KBM-7 (cell line): ENCODE results near the gene FIGLA.

Experiments used
- DNase-seq: peaks from one replicate; pipeline ENCODE4 v3.0.0-alpha.2; 2015
- in situ Hi-C: fragments of 300-500 bp; cut with MboI; formaldehyde crosslinking; loops from 2 replicates; pipeline ENCODE4 v1.14.3; 2020; ENCODE audit warnings: low sequenced_read_pairs, low pct_unique_long_range_greater_than_20kb, mixed read lengths

Gene FIGLA

GRCh38 chr2:70790136-70790828, at the start of gene FIGLA:
Gene FIGLA (minus strand): TSS chr2:70790643. CDS start chr2:70790638, 5 bp downstream.
- DNase-seq = no peak
- in situ Hi-C loops = loop anchor here (25.0 kb wide), 1 partner anchor 172 kb away; no protein-coding TSS in a partner anchor

- DNase-seq = no peak
- in situ Hi-C loops = no loop called here
Observed at GRCh38 chr2:70837980-70838925, 47.8 kb upstream of the FIGLA start.

GRCh38 chr2:70835643-70836042, 45.2 kb upstream of the FIGLA start, which contains the start of gene CD207:
Gene CD207 (minus strand): TSS chr2:70835816. CDS start chr2:70835776, 40 bp downstream.
- peak; percentile 63 for DNase-seq
- in situ Hi-C loops = no loop called here

- in situ Hi-C loops = no loop called here
- no peak for DNase-seq
Observed at GRCh38 chr2:70834881-70835280, 44.4 kb upstream of the FIGLA start.

- in situ Hi-C loops = no loop called here
- no peak for DNase-seq
Observed at GRCh38 chr2:70834106-70834505, 43.7 kb upstream of the FIGLA start.

- in situ Hi-C loops = no loop called here
- no peak for DNase-seq
Observed at GRCh38 chr2:70833246-70833645, 42.8 kb upstream of the FIGLA start.

GRCh38 chr2:70832386-70832785, 41.9 kb upstream of the FIGLA start:
- DNase-seq = no peak
- in situ Hi-C loops = no loop called here

- in situ Hi-C loops = no loop called here
Observed at GRCh38 chr2:70831861-70832260, 41.4 kb upstream of the FIGLA start.

GRCh38 chr2:70830366-70830765, 39.9 kb upstream of the FIGLA start:
- in situ Hi-C loops = no loop called here
- DNase-seq = no peak

More at GRCh38 chr2:70831861-70832260, 41.4 kb upstream of the FIGLA start:
- DNase-seq = no peak

GRCh38 chr2:70829916-70830315, 39.5 kb upstream of the FIGLA start:
- DNase-seq = no peak
- in situ Hi-C loops = no loop called here

- in situ Hi-C loops = no loop called here
- DNase-seq = no peak
Observed at GRCh38 chr2:70828914-70829824, 38.7 kb upstream of the FIGLA start.

- in situ Hi-C loops = no loop called here
- DNase-seq = no peak
Observed at GRCh38 chr2:70828115-70828514, 37.7 kb upstream of the FIGLA start.

- in situ Hi-C loops = no loop called here
- DNase-seq = peak; percentile 45
Observed at GRCh38 chr2:70827388-70827787, 36.9 kb upstream of the FIGLA start.

- in situ Hi-C loops = no loop called here
- peak; percentile 75 for DNase-seq
Observed at GRCh38 chr2:70826696-70827350, 36.4 kb upstream of the FIGLA start.

- in situ Hi-C loops = no loop called here
- DNase-seq = no peak
Observed at GRCh38 chr2:70823249-70823648, 32.8 kb upstream of the FIGLA start.

- in situ Hi-C loops = no loop called here
- no peak for DNase-seq
Observed at GRCh38 chr2:70822843-70823242, 32.4 kb upstream of the FIGLA start.

GRCh38 chr2:70820499-70820898, 30.1 kb upstream of the FIGLA start, which contains the start of gene CLEC4F:
Gene CLEC4F (minus strand): TSS chr2:70820599. CDS start chr2:70820523, 76 bp downstream.
- in situ Hi-C loops = no loop called here
- no peak for DNase-seq

GRCh38 chr2:70817284-70817954, 27.0 kb upstream of the FIGLA start:
- in situ Hi-C loops = no loop called here
- no peak for DNase-seq
